CD4-positive, alpha-beta T cell treated with Interleukin-10 for 1 hour (primary cell): ENCODE measurements around the gene KCTD21.

Source experiments
- DNase-seq: peaks from one replicate; pipeline ENCODE4 v3.0.0-alpha.2; 2020

The KCTD21 gene

DNA sequence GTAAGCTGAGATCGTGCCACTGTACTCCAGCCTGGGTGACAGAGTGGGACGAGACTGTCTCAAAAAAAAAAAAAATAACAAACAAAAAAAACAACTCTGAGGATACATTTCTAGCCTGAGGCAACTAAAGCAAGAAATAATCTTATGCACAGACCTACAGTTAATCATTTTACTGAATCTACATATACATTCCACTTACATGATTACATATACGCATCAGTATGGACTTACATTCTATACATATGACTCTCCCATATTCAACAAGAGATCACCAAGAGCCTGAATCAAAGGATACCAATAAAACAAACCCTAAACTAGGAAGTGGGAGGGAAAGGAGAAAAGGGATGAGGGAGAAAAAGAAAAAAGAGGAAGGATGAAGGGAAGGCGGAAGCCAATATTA is 50.1 kb downstream of the KCTD21 start:
- no peak for DNase-seq

DNA sequence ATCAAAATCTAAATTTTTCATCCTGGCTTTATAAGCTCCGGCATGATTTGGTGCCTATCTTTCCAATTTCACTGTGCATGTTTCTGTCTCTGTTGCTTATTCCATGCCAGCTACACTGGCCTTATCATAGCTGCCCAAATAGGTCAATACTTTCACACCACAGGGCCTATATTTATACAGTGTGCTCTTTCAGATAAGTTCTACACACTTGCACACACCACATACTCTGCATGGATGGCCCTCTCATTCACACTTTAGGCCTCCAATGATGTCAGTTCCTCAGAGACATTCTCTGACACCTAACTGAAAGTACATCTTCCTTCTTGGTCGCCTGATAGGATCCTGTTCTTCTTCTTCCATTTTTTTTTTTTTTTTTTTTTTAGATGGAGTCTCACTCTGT is 56.0 kb downstream of the KCTD21 start:
- DNase-seq: no peak

DNA sequence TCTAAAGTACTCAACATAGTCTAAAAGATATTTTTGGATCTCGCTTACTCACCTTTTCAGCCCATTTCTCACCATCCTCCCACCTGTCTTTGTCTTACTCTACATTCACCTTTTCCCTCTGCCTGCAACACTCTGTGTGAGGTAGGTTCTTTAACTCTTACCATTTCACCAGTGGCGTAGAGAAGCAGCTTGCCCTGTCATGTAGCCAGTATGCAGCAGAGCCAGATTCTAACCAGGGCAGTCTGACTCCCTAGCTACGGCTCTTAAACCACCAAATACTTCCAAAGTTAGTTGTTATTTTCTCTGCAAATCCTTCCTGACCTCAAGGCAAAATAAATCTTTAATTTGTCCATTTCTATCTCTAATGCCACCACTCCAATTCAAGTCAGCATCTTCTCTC is 56.5 kb downstream of the KCTD21 start:
- no peak for DNase-seq

DNA sequence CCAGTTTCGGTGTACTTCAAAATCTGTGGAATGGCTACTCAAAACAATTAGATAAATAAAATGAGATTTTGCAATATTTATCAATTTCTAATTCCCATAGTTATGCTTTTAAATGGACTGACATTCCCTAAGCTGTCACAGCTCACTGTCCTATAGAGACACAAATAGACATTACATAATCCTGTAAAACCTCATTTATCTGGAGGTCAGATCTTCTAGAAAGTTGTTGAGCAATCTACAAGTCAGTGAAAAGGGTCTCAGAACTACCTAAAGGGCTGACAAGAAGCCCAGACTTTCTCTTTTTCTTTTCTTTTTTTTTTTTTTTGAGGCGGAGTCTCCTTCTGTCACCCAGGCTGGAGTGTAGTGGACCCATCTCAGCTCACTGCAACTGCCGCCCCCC is 61.0 kb downstream of the KCTD21 start:
- DNase-seq: no peak
